HepG2 (cell line): ENCODE results near the gene SNRNP48. TPM values are rescaled to one million over a fixed set of nuclear protein-coding genes. Genes with fewer than 3 reads are reported as not detected.

Source experiments
- ATAC-seq: fragments of 200-7000 bp; cut with Tn5 transposase; 3 replicates; pipeline ENCODE4 v1.9.1; 2020; ENCODE audit warnings: mild to moderate bottlenecking, moderate library complexity
- BruUV-seq: library from RNA; stranded (reverse); fragments of 400-500 nt; replicated peaks from 2 replicates; lab custom pipeline; 2021; lab: Mats Ljungman, UMichigan
- CTCF ChIA-PET: fragments of 300-600 bp; formaldehyde crosslinking; extraction: SDS; loops from one replicate; lab custom pipeline; 2021; ENCODE audit warnings: low total read pairs, inconsistent platforms, low intra/inter-chr PET ratio; lab: Yijun Ruan, JAX
- POLR2A ChIA-PET: fragments of 350-600 bp; sonication (Branson Sonifier 250); formaldehyde crosslinking; loops from one replicate; lab custom pipeline; 2020; ENCODE audit warnings: antibody characterized with exemption, inconsistent platforms; lab: Yijun Ruan, JAX
- DNase-seq: peaks from one replicate; pipeline ENCODE4 v3.0.0-alpha.2; 2015; ENCODE audit warnings: low spot score
- FAIRE-seq: peaks from 3 replicates; lab custom pipeline; 2011; peaks lifted over from hg19 to GRCh38; lab: Jason Lieb, UNC
- H2AFZ ChIP-seq: one replicate; pipeline ENCODE4 v1.6.1; 2011; ENCODE audit warnings: low read length, inconsistent platforms
- H3K27ac ChIP-seq: fragments of 300-600 bp; 3 replicates; pipeline ENCODE4 v1.8.0; 2011; ENCODE audit warnings: mixed run types, mild to moderate bottlenecking, mixed read lengths, low read length, inconsistent platforms; ENCODE audit not compliant: insufficient read depth; ENCODE audit errors: extremely low read length
- H3K27me3 ChIP-seq, 2 experiments: fragments of 200-600 bp in 1 of 2; 2 replicates in 1 of 2; 3 replicates in 1 of 2; pipeline versions ENCODE4 v1.6.0 to v1.8.0; 2011; ENCODE audit warnings: low read length in 2 of 2, mild to moderate bottlenecking in 2 of 2, moderate library complexity in 2 of 2, inconsistent platforms in 1 of 2; ENCODE audit not compliant: insufficient read depth in 2 of 2, control insufficient read depth in 1 of 2
- H3K36me3 ChIP-seq, 2 experiments: fragments of 200-600 bp in 1 of 2; replicated peaks in 1 of 2; 2 replicates in 1 of 2; 3 replicates in 1 of 2; pipeline versions ENCODE4 v1.5.1 to v1.8.0; 2011; ENCODE audit warnings: low read length in 2 of 2, inconsistent platforms in 1 of 2; ENCODE audit not compliant: insufficient read depth in 2 of 2, control insufficient read depth in 1 of 2
- H3K4me1 ChIP-seq: 2 replicates; pipeline ENCODE4 v1.5.1; 2012; ENCODE audit warnings: low read length, inconsistent platforms; ENCODE audit not compliant: insufficient read depth
- H3K4me2 ChIP-seq: 2 replicates; pipeline ENCODE4 v1.6.0; 2011; ENCODE audit warnings: low read depth, low read length, inconsistent platforms
- H3K4me3 ChIP-seq, 3 experiments: fragments of 200-600 bp in 1 of 3; sonication (generic), shearing (Covaris generic) in 1 of 3; replicated peaks in 1 of 3; 2 replicates each; pipeline ENCODE4 v1.5.1; 2011 to 2016; ENCODE audit warnings: low read length in 3 of 3, inconsistent platforms in 2 of 3, low read depth in 2 of 3, mild to moderate bottlenecking in 2 of 3, control low read depth in 1 of 3, mixed read lengths in 1 of 3; ENCODE audit not compliant: insufficient read depth in 1 of 3
- H3K79me2 ChIP-seq: one replicate; pipeline ENCODE4 v1.6.1; 2011; ENCODE audit warnings: low read length, inconsistent platforms; ENCODE audit not compliant: insufficient read depth
- H3K9ac ChIP-seq: 2 replicates; pipeline ENCODE4 v1.6.0; 2011; ENCODE audit warnings: mild to moderate bottlenecking, low read depth, low read length, inconsistent platforms; ENCODE audit not compliant: insufficient read depth
- H3K9me3 ChIP-seq: 2 replicates; pipeline ENCODE4 v1.5.1; 2012; ENCODE audit warnings: mild to moderate bottlenecking, low read length
- H4K20me1 ChIP-seq: 2 replicates; pipeline ENCODE4 v1.6.0; 2011; ENCODE audit warnings: inconsistent platforms, mild to moderate bottlenecking, low read length, moderate library complexity; ENCODE audit not compliant: insufficient read depth
- BCL6 ChIP-seq: IDR thresholded peaks from 2 replicates; pipeline ENCODE4 v1.6.1; 2016; ENCODE audit warnings: missing genetic modification reagents, missing compliant biosample characterization
- CBX1 ChIP-seq: IDR thresholded peaks from one replicate; pipeline ENCODE4 v1.6.1; 2016; ENCODE audit warnings: antibody characterized with exemption, low read depth
- CEBPG ChIP-seq: IDR thresholded peaks from 2 replicates; pipeline ENCODE4 v1.6.1; 2016
- GATAD2A ChIP-seq: IDR thresholded peaks from 2 replicates; pipeline ENCODE4 v1.6.1; 2016
- HNRNPH1 ChIP-seq: fragments of 200-400 bp; formaldehyde crosslinking; optimal IDR thresholded peaks from 2 replicates; pipeline ENCODE3; 2017; ENCODE audit warnings: mild to moderate bottlenecking, low read depth, low read length
- YY1 ChIP-seq: IDR thresholded peaks from 2 replicates; pipeline ENCODE4 v1.6.1; 2011; ENCODE audit warnings: low read length, low read depth, moderate library complexity, mild to moderate bottlenecking; ENCODE audit not compliant: insufficient read depth, insufficient replicate concordance
- ZSCAN21 ChIP-seq: sonication (generic); formaldehyde crosslinking; IDR thresholded peaks from 2 replicates; pipeline ENCODE4 v1.8.0; 2022; ENCODE audit warnings: mild to moderate bottlenecking, missing genetic modification reagents, moderate library complexity, borderline replicate concordance
- WGBS: methylation state at CpG from one replicate; pipeline ENCODE4 v1.1.6; 2017; ENCODE audit warnings: low lambda C conversion rate; 5-methylcytosine and 5-hydroxymethylcytosine counted together
- in situ Hi-C: cut with HindIII; loops from 2 replicates; pipeline ENCODE4 v1.10.0; 2017; ENCODE audit warnings: low pct_unique_long_range_greater_than_20kb; ENCODE audit not compliant: extremely low pct_ligation_motif_present
- intact Hi-C: fragments of 100-400 bp; cut with micrococcal nuclease; formaldehyde crosslinking; loops from one replicate; pipeline ENCODE4 v1.10.0; 2022; ENCODE audit not compliant: unreplicated experiment
- polyA plus RNA-seq, 8 experiments: library from polyadenylated mRNA; depleted of rRNA in 3 of 8; stranded (reverse) in 7 of 8; unstranded in 1 of 8; fragments of >200 nt; fragmentation: Illumina TruSeq in 4 of 8; extraction: Trizol in 4 of 8; gene quantifications; 2 replicates each; pipeline versions ENCODE4 v1.2.1 to v1.2.3, GENCODE V29; 2011 to 2016; ENCODE audit warnings: low read depth in 4 of 8, missing spikeins in 1 of 8, mixed read lengths in 1 of 8; ENCODE audit not compliant: insufficient read depth in 1 of 8
- total RNA-seq, 5 experiments: library from RNA; depleted of rRNA; stranded (reverse); fragments of >200 nt; fragmentation: Illumina TruSeq; extraction: Trizol; gene quantifications; 2 replicates each; pipeline ENCODE4 v1.2.3, GENCODE V29; 2016; ENCODE audit warnings: low read depth in 1 of 5
- TF ChIP-seq, protein P1 (sequence below): sonication (generic); formaldehyde crosslinking; IDR thresholded peaks from 2 replicates; pipeline ENCODE4; 2020; ENCODE audit warnings: missing genetic modification reagents, mild to moderate bottlenecking, borderline replicate concordance
- TF ChIP-seq, protein P2 (sequence below): sonication (generic); formaldehyde crosslinking; IDR thresholded peaks from 2 replicates; pipeline ENCODE4 v1.4.0; 2020; ENCODE audit warnings: missing genetic modification reagents, borderline replicate concordance
- TF ChIP-seq, protein P3 (sequence below): sonication (generic); formaldehyde crosslinking; IDR thresholded peaks from 2 replicates; pipeline ENCODE4 v1.5.0; 2020; ENCODE audit warnings: mild to moderate bottlenecking, missing genetic modification reagents
- TF ChIP-seq, protein P4 (sequence below): IDR thresholded peaks from 2 replicates; pipeline ENCODE4 v1.6.1; 2016; ENCODE audit warnings: missing genetic modification reagents, missing compliant biosample characterization

Gene SNRNP48
- total and polyA plus RNA-seq, 2 of the 13 experiments (the other 11 are each of a cell fraction or from before 2014, with no cell fraction given) = 17.5 to 47.5 TPM

DNA sequence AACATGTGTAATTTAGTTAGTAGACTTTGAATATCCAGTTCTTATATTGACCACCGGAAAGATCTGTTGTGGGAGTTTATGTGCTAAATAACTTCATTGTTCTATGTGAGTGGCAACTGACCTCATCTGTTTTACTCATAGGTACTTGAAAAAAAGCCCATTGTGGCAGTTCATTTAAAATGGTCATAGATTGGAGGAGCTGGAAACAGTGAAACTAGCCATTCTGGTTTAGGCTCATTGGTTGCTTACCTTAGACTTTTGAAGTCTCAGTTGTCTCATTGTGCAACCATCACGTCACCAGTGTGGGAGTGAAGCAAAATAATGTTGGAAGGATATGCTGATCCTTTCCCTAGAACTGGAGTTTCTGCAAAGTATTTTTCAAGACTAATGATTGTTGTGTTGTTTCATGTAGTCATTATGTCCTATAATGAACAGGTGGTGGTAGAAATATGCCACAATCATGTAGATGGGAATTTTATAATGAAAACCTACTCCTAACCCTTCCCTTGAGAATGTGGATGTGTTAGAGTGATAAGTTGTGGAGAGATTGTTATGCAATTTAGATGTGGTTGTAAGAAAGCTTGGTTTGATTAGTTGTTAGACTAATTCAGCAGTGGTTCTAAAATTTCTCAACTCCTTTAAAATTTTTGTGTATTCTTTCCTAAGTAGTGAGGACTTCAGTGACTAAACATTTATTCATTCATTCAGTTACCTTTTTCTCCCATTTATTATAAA, 30.2 kb upstream of the SNRNP48 start:
- ATAC-seq (no peak), DNase-seq (peak; percentile 57), FAIRE-seq (no peak)
- H3K4me3 ChIP-seq = no peak overlapping the region
- in situ Hi-C loops = no loop called here
- ChIA-PET CTCF (no interaction called here), POLR2A (interaction anchor here (1.7 to 3.4 kb wide), 6 partner anchors 11 to 133 kb away, joined by 5 to 132 read pairs (median 24); partner anchors contain the start of genes DSP and SNRNP48)
- 58% methylated on average over 2 of the region's 2 CpGs for WGBS
- no TSS peak for BruUV-seq
- intact Hi-C loops = loop anchor here (5.0 kb wide), 1 partner anchor 113 kb away; no protein-coding TSS in a partner anchor
- H3K79me2 ChIP-seq = peaks cover 33% of the 10 kb centered on the region
- peaks cover 78% of the 10 kb centered on the region for H3K4me1 ChIP-seq
- H3K27ac ChIP-seq = peak overlapping the region; percentile 78
- no peaks in the 10 kb centered on the region for H3K9me3 ChIP-seq
- H3K9ac ChIP-seq = peak overlapping the region; percentile 21; the same call in 1 of the 2 replicates
- H3K27me3 ChIP-seq = no peaks in the 10 kb centered on the region
- H2AFZ ChIP-seq = no peak overlapping the region
- no peaks in the 10 kb centered on the region; the same call in 1 of the 2 replicates for H4K20me1 ChIP-seq
- H3K4me2 ChIP-seq = peak overlapping the region; percentile 57; the same call in 1 of the 2 replicates
- H3K36me3 ChIP-seq = peaks cover 26 to 79% of the 10 kb centered on the region in 2 experiments
- TF ChIP-seq, protein P1, sequence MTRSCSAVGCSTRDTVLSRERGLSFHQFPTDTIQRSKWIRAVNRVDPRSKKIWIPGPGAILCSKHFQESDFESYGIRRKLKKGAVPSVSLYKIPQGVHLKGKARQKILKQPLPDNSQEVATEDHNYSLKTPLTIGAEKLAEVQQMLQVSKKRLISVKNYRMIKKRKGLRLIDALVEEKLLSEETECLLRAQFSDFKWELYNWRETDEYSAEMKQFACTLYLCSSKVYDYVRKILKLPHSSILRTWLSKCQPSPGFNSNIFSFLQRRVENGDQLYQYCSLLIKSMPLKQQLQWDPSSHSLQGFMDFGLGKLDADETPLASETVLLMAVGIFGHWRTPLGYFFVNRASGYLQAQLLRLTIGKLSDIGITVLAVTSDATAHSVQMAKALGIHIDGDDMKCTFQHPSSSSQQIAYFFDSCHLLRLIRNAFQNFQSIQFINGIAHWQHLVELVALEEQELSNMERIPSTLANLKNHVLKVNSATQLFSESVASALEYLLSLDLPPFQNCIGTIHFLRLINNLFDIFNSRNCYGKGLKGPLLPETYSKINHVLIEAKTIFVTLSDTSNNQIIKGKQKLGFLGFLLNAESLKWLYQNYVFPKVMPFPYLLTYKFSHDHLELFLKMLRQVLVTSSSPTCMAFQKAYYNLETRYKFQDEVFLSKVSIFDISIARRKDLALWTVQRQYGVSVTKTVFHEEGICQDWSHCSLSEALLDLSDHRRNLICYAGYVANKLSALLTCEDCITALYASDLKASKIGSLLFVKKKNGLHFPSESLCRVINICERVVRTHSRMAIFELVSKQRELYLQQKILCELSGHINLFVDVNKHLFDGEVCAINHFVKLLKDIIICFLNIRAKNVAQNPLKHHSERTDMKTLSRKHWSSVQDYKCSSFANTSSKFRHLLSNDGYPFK (CRISPR knock-in tag) = no peak
- TF ChIP-seq BCL6 (CRISPR knock-in tag) (no peak), HNRNPH1 (no peak), CEBPG (CRISPR knock-in tag) (peak; percentile 46; the same call in 1 of the 2 replicates), CBX1 (no peak), YY1 (no peak), GATAD2A (CRISPR knock-in tag) (peak; percentile 37; the same call in 1 of the 2 replicates), ZSCAN21 (CRISPR knock-in tag) (no peak)
- TF ChIP-seq, protein P2, sequence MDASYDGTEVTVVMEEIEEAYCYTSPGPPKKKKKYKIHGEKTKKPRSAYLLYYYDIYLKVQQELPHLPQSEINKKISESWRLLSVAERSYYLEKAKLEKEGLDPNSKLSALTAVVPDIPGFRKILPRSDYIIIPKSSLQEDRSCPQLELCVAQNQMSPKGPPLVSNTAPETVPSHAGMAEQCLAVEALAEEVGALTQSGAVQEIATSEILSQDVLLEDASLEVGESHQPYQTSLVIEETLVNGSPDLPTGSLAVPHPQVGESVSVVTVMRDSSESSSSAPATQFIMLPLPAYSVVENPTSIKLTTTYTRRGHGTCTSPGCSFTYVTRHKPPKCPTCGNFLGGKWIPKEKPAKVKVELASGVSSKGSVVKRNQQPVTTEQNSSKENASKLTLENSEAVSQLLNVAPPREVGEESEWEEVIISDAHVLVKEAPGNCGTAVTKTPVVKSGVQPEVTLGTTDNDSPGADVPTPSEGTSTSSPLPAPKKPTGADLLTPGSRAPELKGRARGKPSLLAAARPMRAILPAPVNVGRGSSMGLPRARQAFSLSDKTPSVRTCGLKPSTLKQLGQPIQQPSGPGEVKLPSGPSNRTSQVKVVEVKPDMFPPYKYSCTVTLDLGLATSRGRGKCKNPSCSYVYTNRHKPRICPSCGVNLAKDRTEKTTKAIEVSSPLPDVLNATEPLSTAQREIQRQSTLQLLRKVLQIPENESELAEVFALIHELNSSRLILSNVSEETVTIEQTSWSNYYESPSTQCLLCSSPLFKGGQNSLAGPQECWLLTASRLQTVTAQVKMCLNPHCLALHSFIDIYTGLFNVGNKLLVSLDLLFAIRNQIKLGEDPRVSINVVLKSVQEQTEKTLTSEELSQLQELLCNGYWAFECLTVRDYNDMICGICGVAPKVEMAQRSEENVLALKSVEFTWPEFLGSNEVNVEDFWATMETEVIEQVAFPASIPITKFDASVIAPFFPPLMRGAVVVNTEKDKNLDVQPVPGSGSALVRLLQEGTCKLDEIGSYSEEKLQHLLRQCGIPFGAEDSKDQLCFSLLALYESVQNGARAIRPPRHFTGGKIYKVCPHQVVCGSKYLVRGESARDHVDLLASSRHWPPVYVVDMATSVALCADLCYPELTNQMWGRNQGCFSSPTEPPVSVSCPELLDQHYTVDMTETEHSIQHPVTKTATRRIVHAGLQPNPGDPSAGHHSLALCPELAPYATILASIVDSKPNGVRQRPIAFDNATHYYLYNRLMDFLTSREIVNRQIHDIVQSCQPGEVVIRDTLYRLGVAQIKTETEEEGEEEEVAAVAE (CRISPR knock-in tag) = peak; percentile 95
- TF ChIP-seq, protein P3, sequence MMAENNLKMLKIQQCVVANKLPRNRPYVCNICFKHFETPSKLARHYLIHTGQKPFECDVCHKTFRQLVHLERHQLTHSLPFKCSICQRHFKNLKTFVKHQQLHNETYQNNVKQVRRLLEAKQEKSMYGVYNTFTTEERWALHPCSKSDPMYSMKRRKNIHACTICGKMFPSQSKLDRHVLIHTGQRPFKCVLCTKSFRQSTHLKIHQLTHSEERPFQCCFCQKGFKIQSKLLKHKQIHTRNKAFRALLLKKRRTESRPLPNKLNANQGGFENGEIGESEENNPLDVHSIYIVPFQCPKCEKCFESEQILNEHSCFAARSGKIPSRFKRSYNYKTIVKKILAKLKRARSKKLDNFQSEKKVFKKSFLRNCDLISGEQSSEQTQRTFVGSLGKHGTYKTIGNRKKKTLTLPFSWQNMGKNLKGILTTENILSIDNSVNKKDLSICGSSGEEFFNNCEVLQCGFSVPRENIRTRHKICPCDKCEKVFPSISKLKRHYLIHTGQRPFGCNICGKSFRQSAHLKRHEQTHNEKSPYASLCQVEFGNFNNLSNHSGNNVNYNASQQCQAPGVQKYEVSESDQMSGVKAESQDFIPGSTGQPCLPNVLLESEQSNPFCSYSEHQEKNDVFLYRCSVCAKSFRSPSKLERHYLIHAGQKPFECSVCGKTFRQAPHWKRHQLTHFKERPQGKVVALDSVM (CRISPR knock-in tag) = no peak
- TF ChIP-seq, protein P4, sequence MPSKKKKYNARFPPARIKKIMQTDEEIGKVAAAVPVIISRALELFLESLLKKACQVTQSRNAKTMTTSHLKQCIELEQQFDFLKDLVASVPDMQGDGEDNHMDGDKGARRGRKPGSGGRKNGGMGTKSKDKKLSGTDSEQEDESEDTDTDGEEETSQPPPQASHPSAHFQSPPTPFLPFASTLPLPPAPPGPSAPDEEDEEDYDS = peak; percentile 5; the same call in 1 of the 2 replicates
